Colonic mucosa (tissue), 4 donors: Measurements from ENCODE around the gene CLTB. TPM values are rescaled to one million over a fixed set of nuclear protein-coding genes. Genes with fewer than 3 reads are reported as not detected.
A peak's percentile ranks its signal among the peaks of the same experiment; 100 is the strongest.

ENCODE experiments used
- DNase-seq: peaks from one replicate; pipeline ENCODE4 v3.0.0-alpha.2; 2020
- H3K27ac ChIP-seq: fragments of 200-600 bp; one replicate; pipeline ENCODE4 v1.8.0; 2021
- H3K27me3 ChIP-seq: fragments of 200-600 bp; one replicate; pipeline ENCODE4 v1.8.0; 2021
- H3K36me3 ChIP-seq: fragments of 200-600 bp; one replicate; pipeline ENCODE4 v1.8.0; 2021
- H3K4me1 ChIP-seq: fragments of 200-600 bp; one replicate; pipeline ENCODE4 v1.8.0; 2021; ENCODE audit warnings: mild to moderate bottlenecking
- H3K4me3 ChIP-seq: fragments of 200-600 bp; one replicate; pipeline ENCODE4 v1.8.0; 2021
- H3K9ac ChIP-seq, 2 donors: one replicate each; pipeline ENCODE4 v1.7.0; 2013; ENCODE audit warnings: control low read depth in 2 of 2, low read depth in 2 of 2, low read length in 2 of 2
- H3K9me3 ChIP-seq: fragments of 200-600 bp; one replicate; pipeline ENCODE4 v1.8.0; 2021
- CTCF ChIP-seq: fragments of 200-600 bp; IDR thresholded peaks from one replicate; pipeline ENCODE4 v1.8.0; 2022; ENCODE audit warnings: antibody characterized with exemption, mild to moderate bottlenecking
- intact Hi-C: fragments of 100-400 bp; cut with DNase I; formaldehyde crosslinking; loops from one replicate; pipeline ENCODE4 v1.14.1; 2022
- total RNA-seq, 2 donors: library from RNA; stranded (reverse); fragmentation: NEBNext Ultra II Directional in 1 of 2; extraction: Animal tissue kit (Norgen Biotek cat#: 25700) in 1 of 2; gene quantifications; one replicate each; pipeline ENCODE4 v1.2.1, GENCODE V29; 2021
- donor health status: healthy.
- donor health status: DM: no; HTN: no; CAD: no.
- donor health status: DM: no; HTN: no; CAD: no.

CLTB gene
- total RNA-seq, 2 donors from 2014 or later, result 181 to 263 TPM

- no peaks in the 10 kb centered on the region for H3K27me3 ChIP-seq
- no peak overlapping the region for H3K4me3 ChIP-seq
- H3K27ac ChIP-seq, result no peak overlapping the region
- no peak for DNase-seq
- TF ChIP-seq CTCF, result no peak
- H3K36me3 ChIP-seq, result no peaks in the 10 kb centered on the region
- H3K4me1 ChIP-seq, result no peaks in the 10 kb centered on the region
- intact Hi-C loops, result loop anchor here (10.0 kb wide), 1 partner anchor 121 kb away; the partner anchor contains the start of gene RNF44
- no peaks in the 10 kb centered on the region for H3K9me3 ChIP-seq
- H3K9ac ChIP-seq, result peak overlapping the region; percentile 47 to 62
Measured at GRCh38 chr5:176413709-176414191, 2.6 kb downstream of the CLTB start.

DNA sequence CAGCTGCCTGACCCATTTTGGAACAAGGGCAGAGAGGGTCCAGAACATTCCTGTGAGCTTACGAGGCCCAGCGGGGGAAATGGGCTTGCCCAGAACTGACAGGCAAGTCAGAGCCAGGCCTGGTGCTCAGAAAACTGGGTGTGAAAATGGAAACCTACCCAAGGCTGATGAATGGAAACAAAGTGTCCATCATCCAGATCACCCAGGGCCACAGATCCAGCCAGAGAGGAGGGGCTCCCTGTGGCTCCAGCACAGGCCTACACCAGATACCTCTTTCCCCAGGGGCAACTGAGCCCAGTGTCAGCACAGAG, 3.1 kb downstream of the CLTB start:
- no peak overlapping the region for H3K4me3 ChIP-seq
- no peak for TF ChIP-seq CTCF
- H3K27me3 ChIP-seq, result no peaks in the 10 kb centered on the region
- H3K4me1 ChIP-seq, result no peaks in the 10 kb centered on the region
- H3K9ac ChIP-seq, result no peak overlapping the region
- H3K9me3 ChIP-seq, result no peaks in the 10 kb centered on the region
- H3K36me3 ChIP-seq, result no peaks in the 10 kb centered on the region
- H3K27ac ChIP-seq, result no peak overlapping the region
- intact Hi-C loops, result loop anchor here (10.0 kb wide), 1 partner anchor 122 kb away; the partner anchor contains the start of gene RNF44
- DNase-seq, result no peak

- no peaks in the 10 kb centered on the region for H3K27me3 ChIP-seq
- no peak for TF ChIP-seq CTCF
- DNase-seq, result no peak
- H3K9ac ChIP-seq, result no peak overlapping the region
- no peaks in the 10 kb centered on the region for H3K4me1 ChIP-seq
- no peak overlapping the region for H3K4me3 ChIP-seq
- H3K9me3 ChIP-seq, result no peaks in the 10 kb centered on the region
- intact Hi-C loops, result loop anchor here (10.0 kb wide), 1 partner anchor 122 kb away; the partner anchor contains the start of gene RNF44
- no peak overlapping the region for H3K27ac ChIP-seq
- H3K36me3 ChIP-seq, result no peaks in the 10 kb centered on the region
Measured at GRCh38 chr5:176412517-176413254, 3.7 kb downstream of the CLTB start.

- no peak overlapping the region for H3K4me3 ChIP-seq
- no peaks in the 10 kb centered on the region for H3K27me3 ChIP-seq
- no peaks in the 10 kb centered on the region for H3K36me3 ChIP-seq
- no peak overlapping the region for H3K9ac ChIP-seq
- H3K4me1 ChIP-seq, result peaks cover 3% of the 10 kb centered on the region
- H3K9me3 ChIP-seq, result no peaks in the 10 kb centered on the region
- TF ChIP-seq CTCF, result no peak
- DNase-seq, result no peak
- H3K27ac ChIP-seq, result no peak overlapping the region
- intact Hi-C loops, result loop anchor here (10.0 kb wide), 1 partner anchor 124 kb away; the partner anchor contains the start of gene RNF44
Measured at GRCh38 chr5:176410486-176411180, 5.7 kb downstream of the CLTB start.

GRCh38 chr5:176409765-176410164, 6.6 kb downstream of the CLTB start:
- H3K9ac ChIP-seq, result no peak overlapping the region
- no peak overlapping the region for H3K27ac ChIP-seq
- TF ChIP-seq CTCF, result no peak
- intact Hi-C loops, result loop anchor here (10.0 kb wide), 1 partner anchor 125 kb away; the partner anchor contains the start of gene RNF44
- H3K4me1 ChIP-seq, result peaks cover 11% of the 10 kb centered on the region
- no peaks in the 10 kb centered on the region for H3K36me3 ChIP-seq
- no peaks in the 10 kb centered on the region for H3K27me3 ChIP-seq
- H3K4me3 ChIP-seq, result no peak overlapping the region
- H3K9me3 ChIP-seq, result no peaks in the 10 kb centered on the region
- DNase-seq, result no peak
